H4 (cell line): ENCODE data around the gene BCL11B. TPM values are rescaled to one million over a fixed set of nuclear protein-coding genes. Genes with fewer than 3 reads are reported as not detected.

Experiments used
- DNase-seq: peaks from one replicate; pipeline ENCODE4 v3.0.0-alpha.2; 2015; ENCODE audit warnings: low spot score
- total RNA-seq: library from RNA; depleted of rRNA; stranded (reverse); fragments of >200 nt; shearing (Covaris generic); gene quantifications from 2 replicates; pipeline ENCODE4 v1.2.3, GENCODE V29; 2014

Gene BCL11B
- total RNA-seq, 1 experiment from 2014 or later: 1.4 TPM

- DNase-seq: no peak
Observed at GRCh38 chr14:99287269-99287942, 15.4 kb upstream of the BCL11B start.

GRCh38 chr14:99286761-99287160 lies 14.8 kb upstream of the BCL11B start:
- no peak for DNase-seq

- no peak for DNase-seq
Observed at GRCh38 chr14:99284254-99285004, 12.4 kb upstream of the BCL11B start.

- no peak for DNase-seq
Observed at GRCh38 chr14:99282261-99283050, 10.5 kb upstream of the BCL11B start.

GRCh38 chr14:99281396-99281795 lies 9.4 kb upstream of the BCL11B start:
- no peak for DNase-seq

- no peak for DNase-seq
Observed at GRCh38 chr14:99280852-99281251, 8.9 kb upstream of the BCL11B start.

GRCh38 chr14:99280066-99280731 lies 8.2 kb upstream of the BCL11B start:
- DNase-seq: no peak

- no peak for DNase-seq
Observed at GRCh38 chr14:99278836-99279235, 6.8 kb upstream of the BCL11B start.

- DNase-seq: no peak
Observed at GRCh38 chr14:99277530-99277929, 5.5 kb upstream of the BCL11B start.

GRCh38 chr14:99276482-99276881 lies 4.5 kb upstream of the BCL11B start:
- DNase-seq: no peak

GRCh38 chr14:99275222-99275584 lies 3.2 kb upstream of the BCL11B start:
- no peak for DNase-seq

- DNase-seq: peak; percentile 94
Observed at GRCh38 chr14:99274346-99275221, 2.6 kb upstream of the BCL11B start.

- no peak for DNase-seq
Observed at GRCh38 chr14:99273766-99274345, 1.9 kb upstream of the BCL11B start.

GRCh38 chr14:99272899-99273765 lies 1.1 kb upstream of the BCL11B start:
- no peak for DNase-seq

GRCh38 chr14:99272632-99272898 lies 568 bp upstream of the BCL11B start:
- DNase-seq: no peak

GRCh38 chr14:99271221-99271941 lies 616 bp downstream of the BCL11B start:
- no peak for DNase-seq

GRCh38 chr14:99270458-99271220 lies 1.4 kb downstream of the BCL11B start:
- DNase-seq: no peak
